Measurements from ENCODE around the gene GOLGA1. TPM values are rescaled to one million over a fixed set of nuclear protein-coding genes. Genes with fewer than 3 reads are reported as not detected.

Gene GOLGA1
- total and polyA plus RNA-seq, 2 of the 13 experiments (the other 11 are each of a cell fraction or from before 2014, with no cell fraction given) = 12.7 to 15.9 TPM

DNA sequence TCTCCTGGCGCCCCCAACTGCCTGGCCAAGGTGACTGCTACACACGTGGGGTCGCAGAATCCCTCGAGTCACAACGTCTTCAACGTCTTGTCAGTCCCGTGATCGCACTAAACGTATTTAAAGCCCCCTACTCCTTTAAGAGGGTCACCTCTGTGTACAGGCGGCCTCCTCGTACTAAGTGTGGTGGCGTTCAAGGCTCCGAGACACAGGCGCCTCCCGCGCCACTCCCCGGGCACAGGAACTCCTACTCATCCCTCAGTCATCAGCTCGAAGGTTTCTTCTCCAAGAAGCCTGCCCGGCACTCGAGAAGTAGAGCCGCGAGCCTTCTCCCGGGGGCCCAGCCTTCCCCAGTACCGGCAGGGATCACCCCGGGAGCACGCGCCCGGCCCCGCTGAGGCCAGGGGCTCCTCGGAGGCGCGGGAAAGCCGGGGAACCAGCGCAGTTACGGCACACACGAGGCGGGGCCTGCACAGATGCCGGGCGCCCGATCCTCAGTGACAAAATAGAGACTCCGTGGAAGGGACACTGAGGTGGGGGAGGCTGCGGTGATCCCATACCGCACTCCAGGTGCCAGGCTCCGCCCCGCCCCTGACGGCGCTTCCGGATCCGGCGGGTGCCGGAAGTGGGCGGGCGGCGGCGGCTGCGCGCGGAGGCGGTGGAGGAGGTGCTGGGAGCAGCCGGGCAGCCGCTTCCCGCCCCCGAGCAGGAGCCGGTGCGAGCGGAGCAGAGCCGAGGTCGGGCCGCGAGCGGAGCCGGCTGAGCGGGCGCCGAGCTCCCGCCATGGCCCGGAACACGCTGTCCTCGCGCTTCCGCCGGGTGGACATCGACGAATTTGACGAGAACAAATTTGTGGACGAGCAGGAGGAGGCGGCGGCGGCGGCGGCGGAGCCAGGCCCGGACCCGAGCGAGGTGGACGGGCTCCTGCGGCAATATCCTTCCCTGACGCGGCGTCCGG is 72.1 kb downstream of the GOLGA1 start (continued):
- TF ChIP-seq MAZ (IDR thresholded peaks at IDR 0.05; ENCODE audit: borderline replicate concordance, low read depth, low read length) (no peak), MAZ (CRISPR knock-in tag; IDR thresholded peaks at IDR 0.05; ENCODE audit: low read depth) (no peak; the same call in none of the 2 replicates), ZNF607 (CRISPR knock-in tag; IDR thresholded peaks at IDR 0.05; ENCODE audit: borderline replicate concordance) (no peak), MTERF4 (CRISPR knock-in tag; IDR thresholded peaks at IDR 0.05) (no peak), U2AF1 (optimal IDR thresholded peaks at IDR 0.05; ENCODE audit: low read depth, low read length) (no peak), ZNF460 (CRISPR knock-in tag; IDR thresholded peaks at IDR 0.05; ENCODE audit: borderline replicate concordance) (no peak), ZNF569 (CRISPR knock-in tag; IDR thresholded peaks at IDR 0.05; ENCODE audit: borderline replicate concordance) (no peak), ZNF724P (CRISPR knock-in tag; IDR thresholded peaks at IDR 0.05; ENCODE audit: borderline replicate concordance) (peak; percentile 19; the same call in 1 of the 2 replicates), ONECUT2 (CRISPR knock-in tag; IDR thresholded peaks at IDR 0.05) (no peak), KAT8 (CRISPR knock-in tag; IDR thresholded peaks at IDR 0.05) (peak; percentile 86), ZNF501 (CRISPR knock-in tag; IDR thresholded peaks at IDR 0.05) (peak; percentile 80), ZNF672 (CRISPR knock-in tag; IDR thresholded peaks at IDR 0.05) (no peak), ATF7 (IDR thresholded peaks at IDR 0.05) (no peak), ATF7 (CRISPR knock-in tag; IDR thresholded peaks at IDR 0.05) (no peak), MED13 (CRISPR knock-in tag; IDR thresholded peaks at IDR 0.05) (no peak; the same call in 1 of the 2 replicates), CEBPG (CRISPR knock-in tag; IDR thresholded peaks at IDR 0.05) (0 out of 2 replicates have a peak, but pooled peaks have one; percentile 6), U2AF2 (IDR thresholded peaks at IDR 0.05; ENCODE audit: low read depth, low read length) (no peak), FOXP4 (CRISPR knock-in tag; IDR thresholded peaks at IDR 0.05) (no peak)
- TF ChIP-seq, protein P1, sequence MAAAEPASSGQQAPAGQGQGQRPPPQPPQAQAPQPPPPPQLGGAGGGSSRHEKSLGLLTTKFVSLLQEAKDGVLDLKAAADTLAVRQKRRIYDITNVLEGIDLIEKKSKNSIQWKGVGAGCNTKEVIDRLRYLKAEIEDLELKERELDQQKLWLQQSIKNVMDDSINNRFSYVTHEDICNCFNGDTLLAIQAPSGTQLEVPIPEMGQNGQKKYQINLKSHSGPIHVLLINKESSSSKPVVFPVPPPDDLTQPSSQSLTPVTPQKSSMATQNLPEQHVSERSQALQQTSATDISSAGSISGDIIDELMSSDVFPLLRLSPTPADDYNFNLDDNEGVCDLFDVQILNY (CRISPR knock-in tag; conservative IDR thresholded peaks at IDR 0.05) = peak; percentile 79; the same call in 1 of the 2 replicates
- TF ChIP-seq, protein P2, sequence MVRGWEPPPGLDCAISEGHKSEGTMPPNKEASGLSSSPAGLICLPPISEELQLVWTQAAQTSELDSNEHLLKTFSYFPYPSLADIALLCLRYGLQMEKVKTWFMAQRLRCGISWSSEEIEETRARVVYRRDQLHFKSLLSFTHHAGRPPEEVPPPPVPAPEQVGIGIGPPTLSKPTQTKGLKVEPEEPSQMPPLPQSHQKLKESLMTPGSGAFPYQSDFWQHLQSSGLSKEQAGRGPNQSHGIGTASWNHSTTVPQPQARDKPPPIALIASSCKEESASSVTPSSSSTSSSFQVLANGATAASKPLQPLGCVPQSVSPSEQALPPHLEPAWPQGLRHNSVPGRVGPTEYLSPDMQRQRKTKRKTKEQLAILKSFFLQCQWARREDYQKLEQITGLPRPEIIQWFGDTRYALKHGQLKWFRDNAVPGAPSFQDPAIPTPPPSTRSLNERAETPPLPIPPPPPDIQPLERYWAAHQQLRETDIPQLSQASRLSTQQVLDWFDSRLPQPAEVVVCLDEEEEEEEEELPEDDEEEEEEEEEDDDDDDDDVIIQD (CRISPR knock-in tag; IDR thresholded peaks at IDR 0.05; ENCODE audit: low read depth) = no peak
- TF ChIP-seq, protein P3, sequence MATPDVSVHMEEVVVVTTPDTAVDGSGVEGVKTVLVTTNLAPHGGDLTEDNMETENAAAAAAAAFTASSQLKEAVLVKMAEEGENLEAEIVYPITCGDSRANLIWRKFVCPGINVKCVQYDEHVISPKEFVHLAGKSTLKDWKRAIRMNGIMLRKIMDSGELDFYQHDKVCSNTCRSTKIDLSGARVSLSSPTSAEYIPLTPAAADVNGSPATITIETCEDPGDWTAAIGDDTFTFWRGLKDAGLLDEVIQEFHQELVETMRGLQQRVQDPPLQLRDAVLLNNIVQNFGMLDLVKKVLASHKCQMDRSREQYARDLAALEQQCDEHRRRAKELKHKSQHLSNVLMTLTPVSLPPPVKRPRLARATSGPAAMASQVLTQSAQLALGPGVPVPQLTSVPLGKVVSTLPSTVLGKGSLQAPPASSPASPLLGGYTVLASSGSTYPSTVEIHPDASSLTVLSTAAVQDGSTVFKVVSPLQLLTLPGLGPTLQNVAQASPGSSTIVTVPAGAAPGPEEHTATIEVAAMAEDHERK (CRISPR knock-in tag; IDR thresholded peaks at IDR 0.05; ENCODE audit: low read depth) = no peak; the same call in 1 of the 2 replicates

Data from HepG2 (cell line).